ENCODE results near the gene IL15RA. TPM values are rescaled to one million over a fixed set of nuclear protein-coding genes. Genes with fewer than 3 reads are reported as not detected.
A peak's percentile ranks its signal among the peaks of the same experiment; 100 is the strongest.

Gene IL15RA
- 10 to 100 TPM; 10.6 to 34.3 (median 22.8) TPM for total RNA-seq

- Histone ChIP-seq H3K4me3 (replicated peaks in 1 of 3) (peak within 1 kb of the TSS; percentile 74 to 76 (median 75)), H3K9me3 (no peaks in the 10 kb centered on the region), H3K27me3 (no peaks in the 10 kb centered on the region), H3K36me3 (no peaks in the 10 kb centered on the region), H3K27ac (peak within 1 kb of the TSS; percentile 89 to 93 (median 93)), H3K4me1 (no peaks in the 10 kb centered on the region)
- intact Hi-C loops (cut with DNase I) = no loop called here
- TF ChIP-seq POLR2A (IDR thresholded peaks at IDR 0.05) = peak in 1 of 2 donors; percentile 6
- TF ChIP-seq CTCF (IDR thresholded peaks at IDR 0.05) = peak in 1 of 6 experiments; percentile 30
- 1 to 7% methylated on average over 3 to 18 of the region's 80 CpGs for WGBS, 2 donors
- DNase-seq = peak; percentile 69 to 72
Measured at GRCh38 chr10:5977471-5978229, at the start of gene IL15RA. IL15RA (minus strand) TSS chr10:5977543; CDS start chr10:5977492, 51 bp downstream.

DNA sequence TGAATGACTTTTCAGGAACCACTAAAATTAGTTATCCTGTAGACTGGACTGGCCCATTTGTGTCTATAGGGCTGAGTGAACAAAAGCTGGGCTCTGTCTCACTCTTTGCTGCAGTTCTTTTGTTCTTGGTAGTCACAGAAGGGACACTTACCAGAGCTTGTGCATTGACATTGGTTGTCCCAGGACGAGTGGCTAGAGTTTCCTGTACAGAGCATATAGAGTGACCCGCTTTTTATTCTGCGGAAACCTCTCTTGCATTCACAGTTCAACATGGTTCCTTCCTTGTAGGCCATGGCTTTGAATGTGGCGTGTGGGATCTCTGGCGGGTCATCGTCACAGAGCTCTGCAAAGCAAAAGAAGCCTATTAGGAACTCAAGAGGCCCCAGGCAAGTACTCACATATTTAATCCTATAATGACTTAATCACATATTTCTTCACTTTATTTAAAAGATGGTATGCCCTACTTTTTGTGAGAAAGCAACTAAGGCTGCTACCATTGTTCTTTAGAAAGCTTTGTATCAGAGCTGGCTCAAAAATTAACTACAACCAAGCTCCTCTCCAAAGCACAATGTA, 48.4 kb upstream of the IL15RA start:
- no peak overlapping the region for H3K27ac ChIP-seq
- intact Hi-C loops (cut with DNase I) = no loop called here
- WGBS, 2 donors = 95 to 96% methylated on average over 6 of the region's 6 CpGs
- H3K27me3 ChIP-seq = no peaks in the 10 kb centered on the region
- no peak for DNase-seq
- no peak overlapping the region for H3K4me3 ChIP-seq (replicated peaks in 1 of 3)
- no peaks in the 10 kb centered on the region for H3K9me3 ChIP-seq
- TF ChIP-seq CTCF (IDR thresholded peaks at IDR 0.05) (no peak), POLR2A (IDR thresholded peaks at IDR 0.05) (no peak)
- H3K36me3 ChIP-seq = no peaks in the 10 kb centered on the region
- H3K4me1 ChIP-seq = no peaks in the 10 kb centered on the region

- no peak for TF ChIP-seq CTCF (IDR thresholded peaks at IDR 0.05)
- TF ChIP-seq POLR2A (IDR thresholded peaks at IDR 0.05) = no peak
- intact Hi-C loops (cut with DNase I) = no loop called here
- WGBS, 2 donors = 93 to 94% methylated on average over 10 of the region's 10 CpGs
- no peaks in the 10 kb centered on the region for H3K27me3 ChIP-seq
- no peaks in the 10 kb centered on the region for H3K36me3 ChIP-seq
- no peaks in the 10 kb centered on the region for H3K9me3 ChIP-seq
- H3K27ac ChIP-seq = no peak overlapping the region
- H3K4me3 ChIP-seq (replicated peaks in 1 of 3) = no peak overlapping the region
- H3K4me1 ChIP-seq = no peaks in the 10 kb centered on the region
- no peak for DNase-seq
Measured at GRCh38 chr10:6024334-6024682, 47.0 kb upstream of the IL15RA start.

GRCh38 chr10:6023661-6024333, 46.5 kb upstream of the IL15RA start:
- intact Hi-C loops (cut with DNase I) = no loop called here
- H3K4me3 ChIP-seq (replicated peaks in 1 of 3) = no peak overlapping the region

More at GRCh38 chr10:6023661-6024333, 46.5 kb upstream of the IL15RA start:
- WGBS, 2 donors = 74 to 76% methylated on average over 12 of the region's 12 CpGs
- no peak overlapping the region for H3K27ac ChIP-seq
- no peaks in the 10 kb centered on the region for H3K9me3 ChIP-seq
- TF ChIP-seq POLR2A (IDR thresholded peaks at IDR 0.05) = no peak
- no peak for TF ChIP-seq CTCF (IDR thresholded peaks at IDR 0.05)
- no peaks in the 10 kb centered on the region for H3K27me3 ChIP-seq
- no peaks in the 10 kb centered on the region for H3K36me3 ChIP-seq
- no peak for DNase-seq
- H3K4me1 ChIP-seq = no peaks in the 10 kb centered on the region

Data from thyroid gland (tissue), 4 donors.